ENCODE measurements around the gene LRRC45.

DNA sequence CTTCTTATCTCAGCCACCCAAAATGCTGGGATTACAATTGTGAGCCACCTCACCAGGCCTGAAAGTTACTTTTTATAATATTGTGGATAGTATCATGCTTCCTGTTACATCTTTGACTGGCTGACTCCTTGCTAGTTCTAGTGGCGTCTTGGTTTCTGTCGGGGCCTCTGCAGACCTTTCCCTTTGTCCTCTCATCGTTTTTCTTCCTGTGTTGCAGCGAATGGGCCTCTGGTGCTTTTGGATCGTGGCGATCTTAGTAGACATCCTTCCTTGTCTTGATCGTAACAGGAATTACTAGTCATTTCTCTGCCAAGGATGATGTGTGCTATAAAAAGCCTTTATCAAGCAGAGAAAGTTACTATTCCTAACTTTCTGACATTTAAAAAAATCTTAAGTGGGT is 24.9 kb upstream of the LRRC45 start:
- TF ChIP-seq POLR2A (IDR thresholded peaks at IDR 0.05; ENCODE audit: low read length) (no peak), GATA1 (IDR thresholded peaks at IDR 0.05; ENCODE audit: low read depth, low read length) (no peak)
